Mesenchymal stem cell (in vitro differentiated cells and primary cell): Measurements from ENCODE around the gene HMG20A.

Source experiments
- DNase-seq: peaks from one replicate; pipeline ENCODE4 v3.0.0-alpha.2; 2013
- H2AFZ ChIP-seq: one replicate; pipeline ENCODE4 v1.6.1; 2013; ENCODE audit warnings: low read depth, mild to moderate bottlenecking, control low read depth, inconsistent platforms, low read length, moderate library complexity
- H2AK5ac ChIP-seq: 2 replicates; pipeline ENCODE4 v1.6.1; 2013; ENCODE audit warnings: low read length, moderate library complexity, mild to moderate bottlenecking, inconsistent platforms; ENCODE audit not compliant: severe bottlenecking
- H2BK120ac ChIP-seq: one replicate; pipeline ENCODE4 v1.6.1; 2013; ENCODE audit warnings: low read depth, mild to moderate bottlenecking, inconsistent platforms, low read length, moderate library complexity
- H2BK12ac ChIP-seq, 2 experiments: one replicate each; pipeline ENCODE4 v1.6.1; 2013; ENCODE audit warnings: inconsistent platforms in 2 of 2, low read length in 2 of 2, mild to moderate bottlenecking in 2 of 2, moderate library complexity in 2 of 2, control low read depth in 1 of 2
- H2BK15ac ChIP-seq: one replicate; pipeline ENCODE4 v1.6.1; 2013; ENCODE audit warnings: mild to moderate bottlenecking, low read depth, inconsistent platforms; ENCODE audit not compliant: poor library complexity, severe bottlenecking
- H2BK5ac ChIP-seq: 2 replicates; pipeline ENCODE4 v1.6.1; 2013; ENCODE audit warnings: low read depth, mild to moderate bottlenecking, low read length, control low read depth, inconsistent platforms; ENCODE audit not compliant: poor library complexity, severe bottlenecking
- H3K14ac ChIP-seq, 2 experiments: one replicate each; pipeline ENCODE4 v1.6.1; 2013; ENCODE audit warnings: inconsistent platforms in 2 of 2, low read length in 2 of 2, control low read depth in 1 of 2, mild to moderate bottlenecking in 1 of 2, moderate library complexity in 1 of 2
- H3K18ac ChIP-seq, 2 experiments: one replicate each; pipeline ENCODE4 v1.6.1; 2013; ENCODE audit warnings: inconsistent platforms in 2 of 2, low read length in 2 of 2, control low read depth in 1 of 2, low read depth in 1 of 2, mild to moderate bottlenecking in 1 of 2
- H3K23ac ChIP-seq, 2 experiments: one replicate each; pipeline ENCODE4 v1.6.1; 2013; ENCODE audit warnings: inconsistent platforms in 2 of 2, low read length in 2 of 2, mild to moderate bottlenecking in 2 of 2, moderate library complexity in 2 of 2, control low read depth in 1 of 2
- H3K27ac ChIP-seq: 2 replicates; pipeline ENCODE4 v1.5.1; 2013; ENCODE audit warnings: mild to moderate bottlenecking, moderate library complexity, low read length, control low read depth, inconsistent platforms; ENCODE audit not compliant: poor library complexity, severe bottlenecking
- H3K27me3 ChIP-seq, 2 experiments: 2 replicates each; pipeline versions ENCODE4 v1.6.1 to v1.7.0; 2013; ENCODE audit warnings: low read length in 2 of 2, mild to moderate bottlenecking in 2 of 2, moderate library complexity in 2 of 2, control low read depth in 1 of 2, inconsistent platforms in 1 of 2; ENCODE audit not compliant: control insufficient read depth in 1 of 2, insufficient read depth in 1 of 2
- H3K36me3 ChIP-seq, 2 experiments: 2 replicates each; pipeline versions ENCODE4 v1.6.1 to v1.7.0; 2013; ENCODE audit warnings: low read length in 2 of 2, control low read depth in 1 of 2, inconsistent platforms in 1 of 2, low read depth in 1 of 2, mild to moderate bottlenecking in 1 of 2; ENCODE audit not compliant: insufficient read depth in 2 of 2, control insufficient read depth in 1 of 2
- H3K4ac ChIP-seq, 2 experiments: one replicate each; pipeline ENCODE4 v1.6.1; 2013; ENCODE audit warnings: inconsistent platforms in 2 of 2, low read length in 2 of 2, mild to moderate bottlenecking in 2 of 2, moderate library complexity in 2 of 2, control low read depth in 1 of 2, low read depth in 1 of 2
- H3K4me1 ChIP-seq: 2 replicates; pipeline ENCODE4 v1.6.1; 2013; ENCODE audit warnings: low read depth, low read length, control low read depth; ENCODE audit not compliant: control insufficient read depth, insufficient read depth
- H3K4me2 ChIP-seq: 2 replicates; pipeline ENCODE4 v1.6.1; 2013; ENCODE audit warnings: low read length, mild to moderate bottlenecking, inconsistent platforms; ENCODE audit not compliant: poor library complexity, severe bottlenecking
- H3K4me3 ChIP-seq, 2 experiments: 2 replicates each; pipeline versions ENCODE4 v1.5.1 to v1.7.0; 2013; ENCODE audit warnings: low read length in 2 of 2, mild to moderate bottlenecking in 2 of 2, control low read depth in 1 of 2, low read depth in 1 of 2; ENCODE audit not compliant: insufficient read depth in 1 of 2
- H3K79me1 ChIP-seq: replicated peaks from 2 replicates; pipeline ENCODE4 v1.6.1; 2013; ENCODE audit warnings: mild to moderate bottlenecking, control low read depth, low read length, inconsistent platforms; ENCODE audit not compliant: poor library complexity, severe bottlenecking
- H3K9ac ChIP-seq: 2 replicates; pipeline ENCODE4 v1.7.0; 2013; ENCODE audit warnings: mild to moderate bottlenecking, low read length, moderate library complexity
- H3K9me3 ChIP-seq: 2 replicates; pipeline ENCODE4 v1.7.0; 2013; ENCODE audit warnings: mild to moderate bottlenecking, low read length; ENCODE audit not compliant: control insufficient read depth
- H4K8ac ChIP-seq: one replicate; pipeline ENCODE4 v1.6.1; 2013; ENCODE audit warnings: inconsistent platforms, mild to moderate bottlenecking, low read length, moderate library complexity
- H4K91ac ChIP-seq: one replicate; pipeline ENCODE4 v1.6.1; 2013; ENCODE audit warnings: mild to moderate bottlenecking, low read length, inconsistent platforms
- WGBS: methylation state at CpG from one replicate; pipeline ENCODE4 v1.1.7; 2013; ENCODE audit warnings: mixed read lengths; 5-methylcytosine and 5-hydroxymethylcytosine counted together

HMG20A gene

DNA sequence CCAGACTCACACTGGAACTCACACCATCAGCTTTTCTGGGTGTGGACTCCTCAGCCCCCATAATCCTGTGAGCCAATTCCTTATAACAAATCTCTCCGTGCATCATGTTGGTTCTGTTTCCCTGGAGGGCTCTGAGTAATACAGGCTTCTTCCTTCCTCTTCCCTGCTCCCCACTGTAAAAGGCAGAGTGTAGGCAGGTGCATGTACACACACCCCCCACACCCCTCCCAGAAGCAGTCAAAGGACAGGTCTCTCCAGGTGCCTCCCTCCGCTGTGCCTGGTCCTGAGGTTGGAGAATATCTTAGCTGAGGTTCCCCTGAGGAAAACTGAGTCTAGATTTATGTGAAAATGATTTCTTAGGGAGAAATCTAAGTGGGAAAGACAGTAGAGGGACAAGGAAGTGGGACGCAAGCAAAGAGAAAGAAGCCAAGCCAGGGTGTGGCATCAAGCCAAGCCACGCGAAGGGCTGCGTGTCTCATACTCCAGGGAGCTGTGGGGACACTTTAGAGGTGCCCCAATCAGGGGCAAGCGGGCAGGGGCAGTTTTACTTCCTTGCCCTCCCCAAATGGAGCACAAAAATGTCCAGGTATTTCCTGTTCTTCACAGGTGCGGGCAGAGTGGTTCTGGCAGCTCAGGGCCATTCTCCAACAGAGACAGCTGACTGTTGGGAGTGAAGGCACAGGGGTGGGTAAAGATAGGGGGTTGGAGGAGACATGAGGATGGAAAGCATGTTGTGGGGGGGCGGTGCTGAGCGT, 86.6 kb downstream of the HMG20A start:
- peak overlapping the region; percentile 40 for H3K4me2 ChIP-seq
- H2AFZ ChIP-seq, result no peak overlapping the region
- peak overlapping the region in 1 of 2 experiments; percentile 27 for H3K18ac ChIP-seq
- H3K4ac ChIP-seq, result peak overlapping the region in 1 of 2 experiments; percentile 24
- H3K27ac ChIP-seq, result no peak overlapping the region
- H3K23ac ChIP-seq, result peak overlapping the region in 1 of 2 experiments; percentile 46
- H2BK15ac ChIP-seq, result no peak overlapping the region
- H2BK5ac ChIP-seq, result no peak overlapping the region
- H4K8ac ChIP-seq, result peak overlapping the region; percentile 71
- no peak for DNase-seq
- H3K4me1 ChIP-seq, result peaks cover 30% of the 10 kb centered on the region
- no peak overlapping the region for H2BK120ac ChIP-seq
- peak overlapping the region in 1 of 2 experiments; percentile 34 for H3K4me3 ChIP-seq
- 81% methylated on average over 8 of the region's 10 CpGs for WGBS
- H3K36me3 ChIP-seq, result no peaks in the 10 kb centered on the region
- peak overlapping the region in 1 of 2 experiments; percentile 2 for H2BK12ac ChIP-seq
- H3K27me3 ChIP-seq, result no peaks in the 10 kb centered on the region
- H3K9me3 ChIP-seq, result no peaks in the 10 kb centered on the region
- peak overlapping the region; percentile 18 for H3K9ac ChIP-seq
- H3K14ac ChIP-seq, result no peak overlapping the region
- no peak overlapping the region for H4K91ac ChIP-seq
- H2AK5ac ChIP-seq, result peak overlapping the region; percentile 24
- no peaks in the 10 kb centered on the region for H3K79me1 ChIP-seq

- H3K79me1 ChIP-seq, result no peaks in the 10 kb centered on the region
- no peak for DNase-seq
- no peaks in the 10 kb centered on the region for H3K27me3 ChIP-seq
- no peaks in the 10 kb centered on the region for H3K36me3 ChIP-seq
- no peak overlapping the region for H2BK120ac ChIP-seq
- H2BK12ac ChIP-seq, result no peak overlapping the region
- H2BK5ac ChIP-seq, result no peak overlapping the region
- 69% methylated on average over 6 of the region's 6 CpGs for WGBS
- H2BK15ac ChIP-seq, result peak overlapping the region; percentile 87
- no peak overlapping the region for H3K4me3 ChIP-seq
- peak overlapping the region; percentile 40 for H3K4me2 ChIP-seq
- H3K14ac ChIP-seq, result no peak overlapping the region
- no peak overlapping the region for H2AK5ac ChIP-seq
- peak overlapping the region; percentile 38 for H3K9ac ChIP-seq
- H3K23ac ChIP-seq, result peak overlapping the region in 1 of 2 experiments; percentile 46
- H3K18ac ChIP-seq, result peak overlapping the region in 1 of 2 experiments; percentile 27
- H3K9me3 ChIP-seq, result no peaks in the 10 kb centered on the region
- H2AFZ ChIP-seq, result no peak overlapping the region
- H4K8ac ChIP-seq, result no peak overlapping the region
- H3K4me1 ChIP-seq, result peaks cover 30% of the 10 kb centered on the region
- H3K27ac ChIP-seq, result no peak overlapping the region
- no peak overlapping the region for H4K91ac ChIP-seq
- no peak overlapping the region for H3K4ac ChIP-seq
Observed at GRCh38 chr15:77507911-77508310, 87.2 kb downstream of the HMG20A start.

DNA sequence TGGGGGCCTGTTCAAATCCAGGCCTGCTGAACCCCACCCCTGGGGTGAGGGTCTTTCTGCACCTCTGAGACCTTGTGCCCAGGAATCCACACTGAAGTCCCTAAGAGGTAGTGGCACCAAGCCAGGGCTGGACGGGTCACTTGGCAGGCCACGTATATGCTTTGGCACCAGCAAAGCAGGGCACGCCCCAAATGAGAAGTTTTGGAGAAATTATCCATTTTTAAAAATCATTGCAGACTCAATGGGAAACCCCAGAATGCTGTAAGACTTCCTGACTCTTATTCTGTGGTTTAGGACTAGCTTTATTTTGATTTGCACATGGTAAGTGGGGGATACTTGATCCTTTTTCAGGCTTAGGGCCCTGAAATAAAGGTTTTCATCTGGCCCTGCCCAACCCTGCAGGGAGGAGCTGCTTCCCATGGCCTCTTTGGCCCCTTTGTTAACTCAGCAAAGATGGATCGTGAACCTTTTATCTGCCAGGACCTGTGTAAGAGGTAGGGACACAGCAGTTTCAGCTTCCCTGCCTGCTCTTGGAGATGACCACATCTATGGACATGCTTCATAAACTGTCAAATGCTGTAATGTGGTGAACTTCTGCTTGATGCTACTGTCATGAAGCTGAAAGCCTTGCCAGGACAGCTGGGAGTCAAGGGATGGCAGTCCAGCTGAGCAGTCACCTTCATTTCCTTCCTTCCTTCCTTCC, 88.0 kb downstream of the HMG20A start:
- no peaks in the 10 kb centered on the region for H3K27me3 ChIP-seq
- H3K18ac ChIP-seq, result no peak overlapping the region
- H2AFZ ChIP-seq, result no peak overlapping the region
- no peak overlapping the region for H3K14ac ChIP-seq
- peak; percentile 49 for DNase-seq
- no peak overlapping the region for H2AK5ac ChIP-seq
- H2BK120ac ChIP-seq, result no peak overlapping the region
- 82% methylated on average over 4 of the region's 4 CpGs for WGBS
- H3K23ac ChIP-seq, result no peak overlapping the region
- H3K4me3 ChIP-seq, result peak overlapping the region in 1 of 2 experiments; percentile 4
- H3K79me1 ChIP-seq, result no peaks in the 10 kb centered on the region
- H3K9ac ChIP-seq, result peak overlapping the region; percentile 38
- no peaks in the 10 kb centered on the region for H3K36me3 ChIP-seq
- no peak overlapping the region for H3K4ac ChIP-seq
- no peak overlapping the region for H2BK5ac ChIP-seq
- H2BK15ac ChIP-seq, result no peak overlapping the region
- H4K8ac ChIP-seq, result no peak overlapping the region
- no peak overlapping the region for H2BK12ac ChIP-seq
- H3K27ac ChIP-seq, result no peak overlapping the region
- peak overlapping the region; percentile 6 for H4K91ac ChIP-seq
- H3K4me1 ChIP-seq, result peaks cover 30% of the 10 kb centered on the region
- no peaks in the 10 kb centered on the region for H3K9me3 ChIP-seq
- H3K4me2 ChIP-seq, result no peak overlapping the region
